Inflammatory macrophage (primary cell): ENCODE results near the gene OSBPL1A.
"Not testable (repeated sequence)": the region's sequence is repeated elsewhere in the genome, so short reads cannot be mapped to it uniquely, and the experiment has no call there.

ENCODE experiments used
- DNase-seq, 2 donors: peaks; one replicate each; pipeline ENCODE4 v3.0.0-alpha.2; 2020 to 2022

The OSBPL1A gene

GRCh38 chr18:24177499-24178133 lies 220.0 kb downstream of the OSBPL1A start:
- DNase-seq = no peak

- peak; percentile 20 to 52 for DNase-seq
These were observed 220.8 kb downstream of the OSBPL1A start for GRCh38 chr18:24176727-24177416.

DNA sequence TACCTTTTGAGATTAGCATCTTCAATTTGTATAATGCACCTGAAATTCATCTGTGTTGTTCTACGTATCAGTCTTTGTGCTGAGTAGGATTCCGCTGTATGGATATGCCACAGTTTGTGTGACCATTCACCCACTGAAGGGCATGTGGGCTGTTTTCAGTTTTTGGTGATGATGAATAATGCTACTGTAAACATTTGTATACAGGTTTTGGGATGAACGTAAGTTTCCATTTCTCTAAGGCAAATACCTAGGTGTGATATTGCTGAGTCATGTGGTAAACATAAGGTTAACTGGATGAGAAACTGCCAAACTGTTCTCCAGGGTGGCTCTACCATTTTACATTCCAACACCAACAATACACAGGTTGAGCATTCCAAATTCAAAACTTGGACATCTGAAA lies 223.6 kb downstream of the OSBPL1A start:
- DNase-seq = no peak

DNA sequence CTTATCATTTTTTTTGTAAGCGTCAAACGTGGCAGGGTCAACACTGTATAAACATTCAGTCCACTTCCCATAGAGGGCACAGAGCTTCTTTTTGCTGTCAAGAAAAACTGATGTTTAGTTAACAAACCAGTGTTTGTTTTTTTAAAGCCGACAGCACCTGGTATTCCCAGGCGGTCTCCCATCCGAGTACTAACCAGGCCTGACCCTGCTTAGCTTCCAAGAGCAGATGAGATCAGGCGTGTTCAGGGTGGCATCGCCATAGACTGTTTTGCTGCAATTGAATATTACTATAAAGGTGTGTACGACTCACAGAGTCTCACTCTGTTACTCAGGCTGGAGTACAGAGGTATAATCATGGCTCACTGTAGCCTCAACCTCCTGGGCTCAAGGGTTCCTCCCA lies 227.3 kb downstream of the OSBPL1A start:
- DNase-seq = no peak

DNA sequence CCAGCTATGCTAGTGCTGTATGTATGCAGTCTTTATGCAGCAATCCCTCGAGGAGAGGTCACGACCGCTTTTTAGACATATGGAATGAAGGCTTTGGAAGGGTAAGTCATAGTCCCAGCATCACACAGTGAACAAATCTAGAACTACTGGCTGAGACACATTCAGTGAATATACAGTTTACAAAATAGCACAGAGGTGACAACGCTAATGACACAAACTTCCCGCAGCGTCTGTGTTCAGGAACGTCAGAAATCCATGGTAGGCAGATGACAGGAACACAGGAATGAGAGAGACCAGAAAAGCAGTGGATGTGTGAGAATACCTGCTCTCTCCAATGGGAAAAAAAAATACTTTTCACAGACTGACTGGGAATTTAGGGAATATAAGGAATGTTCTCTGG lies 229.1 kb downstream of the OSBPL1A start:
- no peak for DNase-seq

- no peak for DNase-seq
These were observed 236.3 kb downstream of the OSBPL1A start for GRCh38 chr18:24161304-24161703.

DNA sequence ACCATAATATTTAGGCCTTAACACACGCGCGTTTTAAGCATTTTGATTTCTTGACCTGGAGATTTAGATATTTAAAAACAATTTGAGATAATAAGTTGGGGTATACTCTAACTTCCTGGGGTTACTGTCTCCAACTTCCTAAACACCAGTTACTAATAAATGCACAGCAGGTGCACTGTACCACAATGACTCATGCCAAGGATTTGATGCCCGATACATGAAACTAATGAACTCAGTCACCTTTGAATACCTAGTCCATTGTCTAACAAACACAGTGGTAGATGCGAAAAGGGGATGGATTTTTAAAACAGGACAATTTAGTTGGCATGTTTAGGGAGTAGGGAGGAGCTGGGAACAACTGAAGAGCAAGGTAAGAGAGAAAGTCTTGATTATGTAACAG lies 237.5 kb downstream of the OSBPL1A start:
- DNase-seq = no peak

DNA sequence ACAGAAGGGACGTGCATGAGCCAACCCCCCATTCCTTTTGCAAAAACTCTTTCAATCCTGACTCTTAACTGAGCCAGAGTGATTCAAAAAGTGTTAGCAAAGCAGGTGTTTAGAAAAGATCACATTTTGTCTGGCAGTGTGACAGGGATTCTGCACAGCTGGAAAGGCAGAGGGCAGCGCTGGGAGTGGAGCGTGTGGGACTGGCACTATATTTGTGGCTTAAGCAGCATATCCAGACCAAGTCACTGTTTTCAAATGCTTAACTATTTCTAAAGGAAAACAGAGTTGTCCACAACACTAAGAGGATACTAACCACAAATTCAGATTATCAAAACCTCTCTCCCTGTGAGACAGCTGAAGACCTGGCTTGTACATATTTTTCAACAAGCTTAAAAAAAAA lies 239.8 kb downstream of the OSBPL1A start:
- DNase-seq = no peak

DNA sequence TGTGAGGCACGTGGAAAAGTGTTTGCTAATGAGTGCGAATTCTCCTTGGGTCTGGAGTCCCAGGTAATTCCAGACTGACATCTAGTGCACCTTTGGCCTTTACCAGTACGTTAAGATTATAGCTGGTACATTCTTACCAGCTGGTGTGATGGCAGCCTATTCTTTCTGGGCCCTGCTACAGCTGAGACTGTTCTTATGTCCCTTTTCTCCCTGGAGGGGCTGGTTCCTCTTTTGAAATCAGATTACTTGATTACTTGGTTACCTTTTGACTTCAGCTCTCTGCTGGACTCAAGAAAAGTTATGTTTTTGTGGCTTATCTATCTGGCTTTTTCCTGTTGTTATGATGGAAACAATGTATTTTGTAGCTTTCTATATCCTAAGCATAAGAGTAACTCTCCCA lies 244.2 kb downstream of the OSBPL1A start:
- DNase-seq = no peak

DNA sequence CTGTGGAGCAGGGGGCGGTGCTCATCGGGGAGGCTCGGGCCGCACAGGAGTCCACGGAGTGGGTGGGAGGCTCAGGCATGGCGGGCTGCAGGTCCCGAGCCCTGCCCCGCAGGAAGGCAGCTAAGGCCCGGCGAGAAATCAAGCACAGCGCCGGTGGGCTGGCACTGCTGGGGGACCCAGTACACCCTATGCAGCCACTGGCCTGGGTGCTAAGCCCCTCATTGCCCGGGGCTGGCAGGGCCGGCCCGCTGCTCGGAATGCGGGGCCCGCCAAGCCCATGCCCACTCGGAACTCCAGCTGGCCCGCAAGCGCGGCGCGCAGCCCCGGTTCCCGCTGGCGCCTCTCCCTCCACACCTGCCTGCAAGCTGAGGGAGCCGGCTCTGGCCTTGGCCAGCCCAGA lies 248.0 kb downstream of the OSBPL1A start:
- not testable (repeated sequence) for DNase-seq

DNA sequence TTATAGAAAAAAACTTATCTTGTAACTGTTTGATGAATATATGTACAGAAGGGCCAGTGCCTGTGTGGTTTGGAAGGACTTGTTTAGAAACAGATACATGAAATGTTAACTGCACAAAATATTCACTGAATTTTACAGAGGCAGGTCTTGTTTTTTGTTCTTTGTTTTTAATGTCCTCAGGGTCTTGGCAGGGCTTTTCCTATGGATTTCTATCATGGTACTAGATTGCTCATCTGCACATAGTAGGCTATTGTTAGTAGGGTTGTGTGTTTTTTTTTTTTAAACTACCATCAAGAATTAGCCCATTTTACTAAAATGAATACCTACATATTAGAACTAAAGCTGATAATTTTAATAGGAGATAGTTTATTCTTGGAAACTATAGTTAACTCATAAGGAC lies 255.2 kb downstream of the OSBPL1A start:
- no peak for DNase-seq

- DNase-seq = no peak
These were observed 256.9 kb downstream of the OSBPL1A start for GRCh38 chr18:24140697-24141096.

GRCh38 chr18:24138789-24139616 lies 258.6 kb downstream of the OSBPL1A start, which contains the start of gene CABYR:
CABYR (plus strand) TSS chr18:24139062; CDS start chr18:24143115, 4,053 bp downstream.
- peak; percentile 89 to 92 for DNase-seq

DNA sequence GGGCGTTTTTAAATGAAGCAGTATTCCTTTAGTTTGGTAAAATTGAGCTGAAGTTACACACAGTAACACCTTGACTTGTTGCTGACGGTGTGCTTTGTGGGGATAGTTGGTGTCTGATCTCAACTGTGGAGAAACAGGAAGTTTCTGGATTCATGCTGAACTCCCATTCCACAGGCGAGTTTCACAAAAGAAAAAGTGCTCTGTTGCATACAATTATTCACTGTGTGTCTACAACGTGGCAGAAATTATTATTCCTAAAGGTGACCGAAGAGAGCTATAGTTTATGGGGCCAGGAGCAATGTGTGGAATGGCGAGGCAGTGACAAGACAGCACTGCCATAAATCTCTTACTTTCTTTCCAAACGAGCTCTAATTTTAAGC lies 259.2 kb downstream of the OSBPL1A start:
- DNase-seq = peak; percentile 23 to 40

- no peak for DNase-seq
These were observed 260.7 kb downstream of the OSBPL1A start for GRCh38 chr18:24136967-24137373.

GRCh38 chr18:24130494-24130893 lies 267.1 kb downstream of the OSBPL1A start:
- DNase-seq = no peak

- no peak for DNase-seq
These were observed 268.9 kb downstream of the OSBPL1A start for GRCh38 chr18:24128700-24129099.

DNA sequence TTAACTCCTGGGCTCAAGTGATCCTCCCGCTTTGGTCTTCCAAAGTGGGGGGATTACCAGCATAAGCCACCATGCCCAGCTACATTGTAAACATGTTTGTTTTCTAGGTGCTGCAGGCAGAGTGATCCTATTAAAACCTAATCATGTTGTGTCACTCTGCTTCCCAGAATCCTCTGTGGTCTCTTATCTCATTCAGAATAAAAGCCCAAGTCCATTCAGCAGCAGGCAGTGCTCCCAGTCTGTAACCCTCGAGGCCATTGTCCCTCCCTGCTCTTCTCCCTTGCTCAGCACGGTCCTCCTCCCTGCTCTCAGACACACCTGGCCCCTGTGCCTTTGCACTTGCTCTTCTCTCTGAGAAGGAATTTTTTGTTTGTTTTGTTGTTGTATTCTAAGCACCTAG lies 269.9 kb downstream of the OSBPL1A start:
- no peak for DNase-seq

DNA sequence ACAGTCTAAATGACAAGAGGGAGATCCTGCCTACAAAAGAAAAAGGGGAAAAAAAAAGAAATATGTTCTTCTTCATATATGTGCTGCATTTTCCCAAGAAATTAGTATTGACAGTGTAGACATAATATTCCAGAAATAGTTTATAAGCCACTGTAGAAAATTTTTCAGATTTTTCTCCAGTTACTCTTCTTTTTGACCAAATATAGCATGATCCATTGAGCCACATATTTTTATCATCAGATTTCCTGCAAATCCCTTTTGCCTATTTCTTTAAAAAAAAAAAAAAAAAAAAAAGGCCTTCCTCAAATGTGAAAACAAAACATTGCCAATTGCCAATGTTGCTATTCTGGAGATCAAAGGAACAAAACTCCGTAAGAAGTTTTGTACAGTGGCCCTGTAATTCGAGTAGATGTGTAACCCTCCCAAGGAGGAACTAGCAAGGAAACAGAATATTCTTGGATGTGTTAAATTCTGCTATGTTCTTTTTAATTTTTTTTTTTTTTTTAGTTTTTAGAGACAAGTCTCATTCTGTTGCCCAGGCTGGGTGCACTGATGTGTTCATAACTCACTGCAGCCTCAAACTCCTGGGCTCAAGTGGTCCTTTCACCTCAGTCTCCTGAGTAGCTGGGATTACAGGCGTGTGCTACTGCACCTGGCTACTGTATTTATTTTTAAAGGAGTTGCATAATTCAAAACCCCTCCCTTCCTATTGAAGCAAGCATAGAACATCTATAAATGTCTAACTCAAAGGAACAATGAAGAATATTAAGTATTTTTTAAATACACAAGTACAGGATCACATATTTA lies 271.3 kb downstream of the OSBPL1A start:
- DNase-seq = no peak

GRCh38 chr18:24121625-24122024 lies 276.0 kb downstream of the OSBPL1A start:
- DNase-seq = no peak

DNA sequence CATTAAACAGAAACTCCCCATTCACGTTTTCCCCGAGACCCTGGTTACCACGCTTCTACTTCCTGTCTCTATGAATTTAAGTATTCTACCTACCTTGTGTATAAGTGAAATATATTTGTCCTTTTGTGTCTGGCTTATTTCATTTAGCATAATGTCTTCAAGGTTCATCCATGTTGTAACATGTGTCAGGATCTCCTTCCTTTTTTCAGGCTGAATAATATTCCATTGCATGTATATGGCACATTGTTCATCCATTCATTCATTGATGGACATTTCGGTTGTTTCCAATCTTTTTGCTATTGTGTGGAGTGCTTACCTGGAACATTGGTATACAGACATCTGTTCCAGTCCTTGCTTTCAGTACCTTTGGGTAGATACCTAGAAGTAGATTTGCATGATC lies 276.9 kb downstream of the OSBPL1A start:
- no peak for DNase-seq

GRCh38 chr18:24118750-24119577 lies 278.7 kb downstream of the OSBPL1A start:
- DNase-seq = peak; percentile 72
